ENCODE data around the gene POLRMT. TPM values are rescaled to one million over a fixed set of nuclear protein-coding genes. Genes with fewer than 3 reads are reported as not detected.

POLRMT gene
- polyA plus RNA-seq, 3 donors = 54.6 to 68.8 (median 58.1) TPM

GRCh38 chr19:652467-653389 lies 19.4 kb upstream of the POLRMT start:
- DNase-seq (ENCODE audit: extremely low read depth in 1 of 11, low read depth in 9 of 11, low spot score in 4 of 11) = no peak

- DNase-seq (ENCODE audit: extremely low read depth in 1 of 11, low read depth in 9 of 11, low spot score in 4 of 11) = no peak
These were observed 18.7 kb upstream of the POLRMT start for GRCh38 chr19:651991-652390.

GRCh38 chr19:651114-651818 lies 17.9 kb upstream of the POLRMT start:
- DNase-seq (ENCODE audit: extremely low read depth in 1 of 11, low read depth in 9 of 11, low spot score in 4 of 11) = no peak

- no peak for DNase-seq (ENCODE audit: extremely low read depth in 1 of 11, low read depth in 9 of 11, low spot score in 4 of 11)
These were observed 16.8 kb upstream of the POLRMT start for GRCh38 chr19:650121-650520.

- no peak for DNase-seq (ENCODE audit: extremely low read depth in 1 of 11, low read depth in 9 of 11, low spot score in 4 of 11)
These were observed 15.8 kb upstream of the POLRMT start for GRCh38 chr19:648904-649801.

- DNase-seq (ENCODE audit: extremely low read depth in 1 of 11, low read depth in 9 of 11, low spot score in 4 of 11) = no peak
These were observed 15.0 kb upstream of the POLRMT start for GRCh38 chr19:648305-648704.

- DNase-seq (ENCODE audit: extremely low read depth in 1 of 11, low read depth in 9 of 11, low spot score in 4 of 11) = no peak
These were observed 14.4 kb upstream of the POLRMT start for GRCh38 chr19:647566-648284.

GRCh38 chr19:646779-647565 lies 13.6 kb upstream of the POLRMT start:
- DNase-seq (ENCODE audit: extremely low read depth in 1 of 11, low read depth in 9 of 11, low spot score in 4 of 11) = no peak

- no peak for DNase-seq (ENCODE audit: extremely low read depth in 1 of 11, low read depth in 9 of 11, low spot score in 4 of 11)
These were observed 12.8 kb upstream of the POLRMT start for GRCh38 chr19:645912-646778.

GRCh38 chr19:644789-645188 lies 11.5 kb upstream of the POLRMT start:
- DNase-seq (ENCODE audit: extremely low read depth in 1 of 11, low read depth in 9 of 11, low spot score in 4 of 11) = no peak

GRCh38 chr19:644363-644762 lies 11.0 kb upstream of the POLRMT start:
- no peak for DNase-seq (ENCODE audit: extremely low read depth in 1 of 11, low read depth in 9 of 11, low spot score in 4 of 11)

GRCh38 chr19:643736-644135 lies 10.4 kb upstream of the POLRMT start:
- DNase-seq (ENCODE audit: extremely low read depth in 1 of 11, low read depth in 9 of 11, low spot score in 4 of 11) = no peak

GRCh38 chr19:642767-643727 lies 9.7 kb upstream of the POLRMT start:
- no peak for DNase-seq (ENCODE audit: extremely low read depth in 1 of 11, low read depth in 9 of 11, low spot score in 4 of 11)

- DNase-seq (ENCODE audit: extremely low read depth in 1 of 11, low read depth in 9 of 11, low spot score in 4 of 11) = no peak
These were observed 8.4 kb upstream of the POLRMT start for GRCh38 chr19:641702-642101.

GRCh38 chr19:640606-641189 lies 7.4 kb upstream of the POLRMT start:
- DNase-seq (ENCODE audit: extremely low read depth in 1 of 11, low read depth in 9 of 11, low spot score in 4 of 11) = no peak

GRCh38 chr19:640161-640558 lies 6.8 kb upstream of the POLRMT start:
- DNase-seq (ENCODE audit: extremely low read depth in 1 of 11, low read depth in 9 of 11, low spot score in 4 of 11) = no peak

All from renal cortex interstitium (tissue), 11 donors.